Measurements from ENCODE around the gene FOXA2.

The FOXA2 gene

GRCh38 chr20:22583773-22584521 lies 425 bp downstream of the FOXA2 start:
- FAIRE-seq = no peak

GRCh38 chr20:22582964-22583772 lies 1.2 kb downstream of the FOXA2 start:
- FAIRE-seq = no peak

GRCh38 chr20:22582386-22582963 lies 1.9 kb downstream of the FOXA2 start:
- no peak for FAIRE-seq

- FAIRE-seq = no peak
Observed at GRCh38 chr20:22581437-22582385, 2.7 kb downstream of the FOXA2 start.

- no peak for FAIRE-seq
Observed at GRCh38 chr20:22579711-22580697, 4.4 kb downstream of the FOXA2 start.

GRCh38 chr20:22579119-22579427 lies 5.3 kb downstream of the FOXA2 start:
- FAIRE-seq = no peak

GRCh38 chr20:22578221-22579118 lies 5.9 kb downstream of the FOXA2 start:
- FAIRE-seq = no peak

- no peak for FAIRE-seq
Observed at GRCh38 chr20:22577515-22578220, 6.7 kb downstream of the FOXA2 start.

GRCh38 chr20:22576733-22577514 lies 7.4 kb downstream of the FOXA2 start:
- FAIRE-seq = no peak

GRCh38 chr20:22576273-22576672 lies 8.1 kb downstream of the FOXA2 start:
- no peak for FAIRE-seq

- no peak for FAIRE-seq
Observed at GRCh38 chr20:22575737-22576136, 8.6 kb downstream of the FOXA2 start.

- FAIRE-seq = no peak
Observed at GRCh38 chr20:22575087-22575721, 9.2 kb downstream of the FOXA2 start.

GRCh38 chr20:22574545-22575086 lies 9.8 kb downstream of the FOXA2 start:
- FAIRE-seq = no peak

- FAIRE-seq = no peak
Observed at GRCh38 chr20:22572491-22572890, 11.9 kb downstream of the FOXA2 start.

- no peak for FAIRE-seq
Observed at GRCh38 chr20:22572023-22572422, 12.3 kb downstream of the FOXA2 start.

GRCh38 chr20:22569353-22569752 lies 15.0 kb downstream of the FOXA2 start:
- FAIRE-seq = no peak

GRCh38 chr20:22568872-22569344 lies 15.5 kb downstream of the FOXA2 start:
- no peak for FAIRE-seq

Data from A204.1 (cell line).